H9 (cell line): ENCODE results near the gene TESK1. TPM values are rescaled to one million over a fixed set of nuclear protein-coding genes. Genes with fewer than 3 reads are reported as not detected.

Source experiments
- DNase-seq: peaks from one replicate; pipeline ENCODE4 v3.0.0-alpha.2; 2017
- H2AFZ ChIP-seq: one replicate; pipeline ENCODE4 v1.6.1; 2013; ENCODE audit warnings: mild to moderate bottlenecking, low read length, control low read depth, moderate library complexity
- H2AK5ac ChIP-seq: 2 replicates; pipeline ENCODE4 v1.6.1; 2013; ENCODE audit warnings: low read length, control low read depth, mixed read lengths; ENCODE audit not compliant: insufficient read length
- H2BK120ac ChIP-seq: one replicate; pipeline ENCODE4 v1.6.1; 2013; ENCODE audit warnings: low read depth, mild to moderate bottlenecking, low read length, control low read depth, inconsistent platforms; ENCODE audit not compliant: poor library complexity, severe bottlenecking
- H2BK12ac ChIP-seq: 2 replicates; pipeline ENCODE4 v1.6.1; 2013; ENCODE audit warnings: low read length, control low read depth, mixed read lengths, low read depth; ENCODE audit not compliant: insufficient read length
- H2BK15ac ChIP-seq: 2 replicates; pipeline ENCODE4 v1.6.1; 2013; ENCODE audit warnings: low read depth, low read length, control low read depth
- H2BK20ac ChIP-seq: one replicate; pipeline ENCODE4 v1.6.1; 2013; ENCODE audit warnings: low read depth, mild to moderate bottlenecking, low read length, control low read depth, inconsistent platforms; ENCODE audit not compliant: poor library complexity, severe bottlenecking
- H2BK5ac ChIP-seq: 2 replicates; pipeline ENCODE4 v1.6.1; 2013; ENCODE audit warnings: low read length, control low read depth, mixed read lengths; ENCODE audit not compliant: insufficient read length
- H3K14ac ChIP-seq: 2 replicates; pipeline ENCODE4 v1.6.1; 2013; ENCODE audit warnings: low read length, control low read depth; ENCODE audit not compliant: insufficient read depth
- H3K18ac ChIP-seq: 2 replicates; pipeline ENCODE4 v1.6.1; 2013; ENCODE audit warnings: low read depth, mild to moderate bottlenecking, mixed read lengths, low read length, control low read depth; ENCODE audit not compliant: insufficient read length
- H3K23ac ChIP-seq: 2 replicates; pipeline ENCODE4 v1.6.1; 2013; ENCODE audit warnings: low read length, control low read depth, mixed read lengths, low read depth; ENCODE audit not compliant: insufficient read length
- H3K23me2 ChIP-seq: 2 replicates; pipeline ENCODE4 v1.6.1; 2013; ENCODE audit warnings: low read depth, mild to moderate bottlenecking, mixed read lengths, low read length, control low read depth; ENCODE audit not compliant: insufficient read length, poor library complexity, severe bottlenecking
- H3K27ac ChIP-seq: 2 replicates; pipeline ENCODE4 v1.5.1; 2013; ENCODE audit warnings: low read length, control low read depth, mixed read lengths, low read depth; ENCODE audit not compliant: insufficient read length
- H3K27me3 ChIP-seq: 2 replicates; pipeline ENCODE4 v1.6.1; 2013; ENCODE audit warnings: low read length, control low read depth, inconsistent platforms; ENCODE audit not compliant: insufficient read depth
- H3K4ac ChIP-seq: 2 replicates; pipeline ENCODE4 v1.6.1; 2013; ENCODE audit warnings: low read depth, mild to moderate bottlenecking, control low read depth, inconsistent platforms, low read length, moderate library complexity
- H3K4me1 ChIP-seq: 2 replicates; pipeline ENCODE4 v1.6.1; 2013; ENCODE audit warnings: low read length, control low read depth, inconsistent platforms; ENCODE audit not compliant: insufficient read depth
- H3K4me2 ChIP-seq: 2 replicates; pipeline ENCODE4 v1.6.1; 2013; ENCODE audit warnings: low read length, control low read depth, mixed read lengths; ENCODE audit not compliant: insufficient read length, insufficient read depth
- H3K56ac ChIP-seq: 2 replicates; pipeline ENCODE4 v1.6.1; 2013; ENCODE audit warnings: low read depth, mild to moderate bottlenecking, mixed read lengths, low read length, control low read depth; ENCODE audit not compliant: insufficient read length
- H3K79me1 ChIP-seq: 2 replicates; pipeline ENCODE4 v1.6.1; 2013; ENCODE audit warnings: low read depth, mild to moderate bottlenecking, moderate library complexity, low read length, control low read depth, inconsistent platforms; ENCODE audit not compliant: insufficient read depth, poor library complexity, severe bottlenecking
- H3K79me2 ChIP-seq: 2 replicates; pipeline ENCODE4 v1.6.1; 2013; ENCODE audit warnings: low read length, control low read depth, inconsistent platforms; ENCODE audit not compliant: insufficient read depth
- H3K9ac ChIP-seq: 2 replicates; pipeline ENCODE4 v1.6.1; 2013; ENCODE audit warnings: low read length, control low read depth, mixed read lengths; ENCODE audit not compliant: insufficient read length; ENCODE audit errors: extremely low read depth
- H3K9me3 ChIP-seq: one replicate; pipeline ENCODE4 v1.6.1; 2013; ENCODE audit warnings: low read depth, low read length, inconsistent platforms; ENCODE audit not compliant: control insufficient read depth
- H3T11ph ChIP-seq: one replicate; pipeline ENCODE4 v1.6.1; 2013; ENCODE audit warnings: mild to moderate bottlenecking, low read length, control low read depth, inconsistent platforms
- H4K20me1 ChIP-seq: one replicate; pipeline ENCODE4 v1.6.1; 2013; ENCODE audit not compliant: control insufficient read depth, insufficient read length, insufficient read depth
- H4K5ac ChIP-seq: 2 replicates; pipeline ENCODE4 v1.6.1; 2013; ENCODE audit warnings: low read depth, mild to moderate bottlenecking, mixed read lengths, low read length, control low read depth; ENCODE audit not compliant: insufficient read length
- H4K8ac ChIP-seq: replicated peaks from 2 replicates; pipeline ENCODE4 v1.6.1; 2013; ENCODE audit warnings: low read length, control low read depth, mixed read lengths, low read depth; ENCODE audit not compliant: insufficient read length
- H4K91ac ChIP-seq: 2 replicates; pipeline ENCODE4 v1.6.1; 2013; ENCODE audit warnings: low read depth, mild to moderate bottlenecking, moderate library complexity, mixed read lengths, low read length, control low read depth; ENCODE audit not compliant: insufficient read length
- H3K27ac Mint-ChIP-seq, 3 experiments: 2 replicates in 2 of 3; 3 replicates in 1 of 3; pipeline ENCODE4 v1.8.0; 2020 to 2021; ENCODE audit warnings: mixed read lengths in 3 of 3, mild to moderate bottlenecking in 1 of 3, moderate library complexity in 1 of 3
- H3K27me3 Mint-ChIP-seq: 2 replicates; pipeline ENCODE4 v1.8.0; 2021; ENCODE audit warnings: low read depth, mild to moderate bottlenecking, moderate library complexity, mixed read lengths
- H3K36me3 Mint-ChIP-seq, 3 experiments: 2 replicates in 2 of 3; 3 replicates in 1 of 3; pipeline ENCODE4 v1.8.0; 2020 to 2021; ENCODE audit warnings: low read depth in 3 of 3, mixed read lengths in 3 of 3; ENCODE audit not compliant: insufficient read depth in 1 of 3
- H3K4me1 Mint-ChIP-seq, 2 experiments: 2 replicates each; pipeline ENCODE4 v1.8.0; 2020; ENCODE audit warnings: mixed read lengths in 2 of 2
- H3K4me3 Mint-ChIP-seq, 2 experiments: 2 replicates in 1 of 2; 3 replicates in 1 of 2; pipeline ENCODE4 v1.8.0; 2020 to 2021; ENCODE audit warnings: mild to moderate bottlenecking in 2 of 2, mixed read lengths in 2 of 2, moderate library complexity in 1 of 2
- H3K9me3 Mint-ChIP-seq, 2 experiments: 2 replicates in 1 of 2; 3 replicates in 1 of 2; pipeline ENCODE4 v1.8.0; 2020; ENCODE audit warnings: mild to moderate bottlenecking in 2 of 2, mixed read lengths in 2 of 2, moderate library complexity in 1 of 2
- WGBS: extraction: QIAGEN DNeasy Blood & Tissue Kit; methylation state at CpG from one replicate; pipeline ENCODE4 v1.1.7; 2013; ENCODE audit warnings: missing lambda C conversion rate, low lambda C conversion rate, mixed read lengths; ENCODE audit not compliant: insufficient read length; ENCODE audit errors: extremely low coverage; 5-methylcytosine and 5-hydroxymethylcytosine counted together
- total RNA-seq: library from RNA; stranded (reverse); gene quantifications from 2 replicates; pipeline ENCODE4 v1.2.1, GENCODE V29; 2021
- TF ChIP-seq, protein P1 (sequence below): fragments of 200-600 bp; sonication (generic); conservative IDR thresholded peaks from 3 replicates; pipeline ENCODE4 v1.8.0; 2021; ENCODE audit warnings: antibody characterized with exemption, mild to moderate bottlenecking

Gene TESK1
- total RNA-seq, 1 experiment from 2014 or later: 28.6 TPM

DNA sequence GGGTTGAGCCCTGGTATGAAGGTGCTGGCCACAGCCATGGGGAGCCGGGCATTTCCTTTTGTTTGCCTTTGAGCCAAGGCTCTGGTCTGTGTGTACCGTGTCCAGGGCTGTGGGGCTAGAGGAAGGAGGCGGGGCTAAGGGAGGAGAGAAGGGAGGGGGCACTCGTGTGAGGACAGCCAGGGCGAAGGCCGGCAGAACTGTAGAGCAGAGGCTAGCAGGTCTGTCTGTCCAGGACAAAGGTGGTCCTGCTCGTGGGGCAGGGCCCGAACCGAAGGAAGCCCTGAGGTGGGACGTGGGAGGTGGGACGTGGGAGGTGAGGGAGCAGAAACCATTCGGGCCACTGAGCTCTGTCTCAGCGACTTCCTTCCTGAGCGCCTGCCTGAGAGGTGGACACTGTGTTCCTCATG is 41.3 kb upstream of the TESK1 start:
- no peak overlapping the region for H3K56ac ChIP-seq
- Mint-ChIP-seq H3K4me1 (peaks cover 8 to 14% of the 10 kb centered on the region in 2 experiments), H3K36me3 (no peaks in the 10 kb centered on the region; a peak in 1 of 7 replicates), H3K4me3 (no peak overlapping the region; a peak in 1 of 5 replicates), H3K27ac (peak overlapping the region in 2 of 3 experiments; percentile 34 to 53; a peak in 4 of 7 replicates), H3K27me3 (no peaks in the 10 kb centered on the region), H3K9me3 (no peaks in the 10 kb centered on the region)
- H3K23me2 ChIP-seq: no peaks in the 10 kb centered on the region
- H3K27ac ChIP-seq: no peak overlapping the region
- no peak overlapping the region for H4K8ac ChIP-seq
- no peak overlapping the region for H3T11ph ChIP-seq
- H3K79me1 ChIP-seq: no peaks in the 10 kb centered on the region
- no peak overlapping the region for H2BK5ac ChIP-seq
- no peak overlapping the region for H2AFZ ChIP-seq
- no peaks in the 10 kb centered on the region for H3K79me2 ChIP-seq
- TF ChIP-seq, protein P1, sequence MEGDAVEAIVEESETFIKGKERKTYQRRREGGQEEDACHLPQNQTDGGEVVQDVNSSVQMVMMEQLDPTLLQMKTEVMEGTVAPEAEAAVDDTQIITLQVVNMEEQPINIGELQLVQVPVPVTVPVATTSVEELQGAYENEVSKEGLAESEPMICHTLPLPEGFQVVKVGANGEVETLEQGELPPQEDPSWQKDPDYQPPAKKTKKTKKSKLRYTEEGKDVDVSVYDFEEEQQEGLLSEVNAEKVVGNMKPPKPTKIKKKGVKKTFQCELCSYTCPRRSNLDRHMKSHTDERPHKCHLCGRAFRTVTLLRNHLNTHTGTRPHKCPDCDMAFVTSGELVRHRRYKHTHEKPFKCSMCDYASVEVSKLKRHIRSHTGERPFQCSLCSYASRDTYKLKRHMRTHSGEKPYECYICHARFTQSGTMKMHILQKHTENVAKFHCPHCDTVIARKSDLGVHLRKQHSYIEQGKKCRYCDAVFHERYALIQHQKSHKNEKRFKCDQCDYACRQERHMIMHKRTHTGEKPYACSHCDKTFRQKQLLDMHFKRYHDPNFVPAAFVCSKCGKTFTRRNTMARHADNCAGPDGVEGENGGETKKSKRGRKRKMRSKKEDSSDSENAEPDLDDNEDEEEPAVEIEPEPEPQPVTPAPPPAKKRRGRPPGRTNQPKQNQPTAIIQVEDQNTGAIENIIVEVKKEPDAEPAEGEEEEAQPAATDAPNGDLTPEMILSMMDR: no peak
- H3K4me1 ChIP-seq: no peaks in the 10 kb centered on the region
- H4K5ac ChIP-seq: no peak overlapping the region
- no peak overlapping the region for H2BK15ac ChIP-seq
- peak; percentile 65 for DNase-seq
- H4K91ac ChIP-seq: no peak overlapping the region
- H3K27me3 ChIP-seq: no peaks in the 10 kb centered on the region
- H2BK12ac ChIP-seq: no peak overlapping the region
- H3K23ac ChIP-seq: no peak overlapping the region
- no peak overlapping the region for H3K4ac ChIP-seq
- H4K20me1 ChIP-seq: no peaks in the 10 kb centered on the region
- H2BK20ac ChIP-seq: no peak overlapping the region
- H3K14ac ChIP-seq: no peak overlapping the region
- no peak overlapping the region for H3K9ac ChIP-seq
- no CpG with 5 or more reads among the region's 14 CpGs for WGBS
- H3K18ac ChIP-seq: no peak overlapping the region
- no peak overlapping the region for H3K4me2 ChIP-seq
- no peak overlapping the region for H2BK120ac ChIP-seq
- no peak overlapping the region for H2AK5ac ChIP-seq
- no peaks in the 10 kb centered on the region for H3K9me3 ChIP-seq
